ENCODE measurements around the gene TMPRSS9. TPM values are rescaled to one million over a fixed set of nuclear protein-coding genes. Genes with fewer than 3 reads are reported as not detected.
A peak's percentile ranks its signal among the peaks of the same experiment; 100 is the strongest.

TMPRSS9 gene
- total and polyA plus RNA-seq, 2 of the 13 experiments (the other 11 are each of a cell fraction or from before 2014, with no cell fraction given) = 2.5 to 5.2 TPM

DNA sequence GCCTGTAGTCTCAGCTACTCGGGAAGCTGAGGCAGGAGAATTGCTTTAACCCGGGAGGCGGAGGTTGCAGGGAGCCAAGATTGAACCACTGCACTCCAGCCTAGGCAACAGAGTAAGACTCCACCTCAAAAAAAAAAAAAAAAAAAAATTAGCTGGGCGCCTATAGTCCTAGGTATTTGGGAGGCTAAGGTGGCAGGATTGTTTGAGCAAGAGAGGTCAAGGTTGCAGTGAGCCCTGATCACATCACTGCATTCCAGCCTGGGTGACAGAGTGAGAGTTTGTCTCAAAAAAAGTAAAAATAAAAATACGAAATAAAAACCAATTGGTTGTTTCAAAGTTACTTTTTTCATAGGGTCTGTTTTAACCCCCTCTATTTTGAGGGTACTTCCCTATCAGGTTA lies 98.0 kb downstream of the TMPRSS9 start (continued):
- TF ChIP-seq, protein P1, sequence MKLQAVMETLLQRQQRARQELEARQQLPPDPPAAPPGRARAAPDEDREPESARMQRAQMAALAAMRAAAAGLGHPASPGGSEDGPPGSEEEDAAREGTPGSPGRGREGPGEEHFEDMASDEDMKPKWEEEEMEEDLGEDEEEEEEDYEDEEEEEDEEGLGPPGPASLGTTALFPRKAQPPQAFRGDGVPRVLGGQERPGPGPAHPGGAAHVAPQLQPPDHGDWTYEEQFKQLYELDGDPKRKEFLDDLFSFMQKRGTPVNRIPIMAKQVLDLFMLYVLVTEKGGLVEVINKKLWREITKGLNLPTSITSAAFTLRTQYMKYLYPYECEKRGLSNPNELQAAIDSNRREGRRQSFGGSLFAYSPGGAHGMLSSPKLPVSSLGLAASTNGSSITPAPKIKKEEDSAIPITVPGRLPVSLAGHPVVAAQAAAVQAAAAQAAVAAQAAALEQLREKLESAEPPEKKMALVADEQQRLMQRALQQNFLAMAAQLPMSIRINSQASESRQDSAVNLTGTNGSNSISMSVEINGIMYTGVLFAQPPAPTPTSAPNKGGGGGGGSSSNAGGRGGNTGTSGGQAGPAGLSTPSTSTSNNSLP (IDR thresholded peaks at IDR 0.05; ENCODE audit: low read depth, low read length) = no peak
- TF ChIP-seq TCF7L2 (IDR thresholded peaks at IDR 0.05; ENCODE audit: low read depth, low read length) = no peak
- TF ChIP-seq HNF4A (CRISPR knock-in tag; IDR thresholded peaks at IDR 0.05) = peak; percentile 36; the same call in 1 of the 2 replicates
- TF ChIP-seq FLYWCH1 (CRISPR knock-in tag; IDR thresholded peaks at IDR 0.05) = no peak
- TF ChIP-seq, protein P2, sequence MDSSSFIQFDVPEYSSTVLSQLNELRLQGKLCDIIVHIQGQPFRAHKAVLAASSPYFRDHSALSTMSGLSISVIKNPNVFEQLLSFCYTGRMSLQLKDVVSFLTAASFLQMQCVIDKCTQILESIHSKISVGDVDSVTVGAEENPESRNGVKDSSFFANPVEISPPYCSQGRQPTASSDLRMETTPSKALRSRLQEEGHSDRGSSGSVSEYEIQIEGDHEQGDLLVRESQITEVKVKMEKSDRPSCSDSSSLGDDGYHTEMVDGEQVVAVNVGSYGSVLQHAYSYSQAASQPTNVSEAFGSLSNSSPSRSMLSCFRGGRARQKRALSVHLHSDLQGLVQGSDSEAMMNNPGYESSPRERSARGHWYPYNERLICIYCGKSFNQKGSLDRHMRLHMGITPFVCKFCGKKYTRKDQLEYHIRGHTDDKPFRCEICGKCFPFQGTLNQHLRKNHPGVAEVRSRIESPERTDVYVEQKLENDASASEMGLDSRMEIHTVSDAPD (CRISPR knock-in tag; IDR thresholded peaks at IDR 0.05) = no peak
- TF ChIP-seq TEF (CRISPR knock-in tag; IDR thresholded peaks at IDR 0.05) = no peak
- TF ChIP-seq, protein P3, sequence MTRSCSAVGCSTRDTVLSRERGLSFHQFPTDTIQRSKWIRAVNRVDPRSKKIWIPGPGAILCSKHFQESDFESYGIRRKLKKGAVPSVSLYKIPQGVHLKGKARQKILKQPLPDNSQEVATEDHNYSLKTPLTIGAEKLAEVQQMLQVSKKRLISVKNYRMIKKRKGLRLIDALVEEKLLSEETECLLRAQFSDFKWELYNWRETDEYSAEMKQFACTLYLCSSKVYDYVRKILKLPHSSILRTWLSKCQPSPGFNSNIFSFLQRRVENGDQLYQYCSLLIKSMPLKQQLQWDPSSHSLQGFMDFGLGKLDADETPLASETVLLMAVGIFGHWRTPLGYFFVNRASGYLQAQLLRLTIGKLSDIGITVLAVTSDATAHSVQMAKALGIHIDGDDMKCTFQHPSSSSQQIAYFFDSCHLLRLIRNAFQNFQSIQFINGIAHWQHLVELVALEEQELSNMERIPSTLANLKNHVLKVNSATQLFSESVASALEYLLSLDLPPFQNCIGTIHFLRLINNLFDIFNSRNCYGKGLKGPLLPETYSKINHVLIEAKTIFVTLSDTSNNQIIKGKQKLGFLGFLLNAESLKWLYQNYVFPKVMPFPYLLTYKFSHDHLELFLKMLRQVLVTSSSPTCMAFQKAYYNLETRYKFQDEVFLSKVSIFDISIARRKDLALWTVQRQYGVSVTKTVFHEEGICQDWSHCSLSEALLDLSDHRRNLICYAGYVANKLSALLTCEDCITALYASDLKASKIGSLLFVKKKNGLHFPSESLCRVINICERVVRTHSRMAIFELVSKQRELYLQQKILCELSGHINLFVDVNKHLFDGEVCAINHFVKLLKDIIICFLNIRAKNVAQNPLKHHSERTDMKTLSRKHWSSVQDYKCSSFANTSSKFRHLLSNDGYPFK (CRISPR knock-in tag; IDR thresholded peaks at IDR 0.05; ENCODE audit: borderline replicate concordance) = no peak
- TF ChIP-seq ZNF589 (CRISPR knock-in tag; conservative IDR thresholded peaks at IDR 0.05) = no peak
- no peak for TF ChIP-seq U2AF2 (IDR thresholded peaks at IDR 0.05; ENCODE audit: low read depth, low read length)
- no peak for TF ChIP-seq ZGPAT (CRISPR knock-in tag; IDR thresholded peaks at IDR 0.05)
- no peak for TF ChIP-seq TMF1 (CRISPR knock-in tag; IDR thresholded peaks at IDR 0.05; ENCODE audit: low read depth)
- no peak for TF ChIP-seq ZNF121 (CRISPR knock-in tag; IDR thresholded peaks at IDR 0.05)
- no peak for TF ChIP-seq CREB1 (IDR thresholded peaks at IDR 0.05)
- TF ChIP-seq CREB1 (CRISPR knock-in tag; IDR thresholded peaks at IDR 0.05) = 0 out of 2 replicates have a peak, but pooled peaks have one; percentile 18
- no peak for TF ChIP-seq ZBTB39 (CRISPR knock-in tag; IDR thresholded peaks at IDR 0.05)
- TF ChIP-seq SKI (IDR thresholded peaks at IDR 0.05; ENCODE audit: partially characterized antibody) = peak; percentile 28
- TF ChIP-seq ZNF747 (CRISPR knock-in tag; IDR thresholded peaks at IDR 0.05; ENCODE audit: borderline replicate concordance) = no peak
- no peak for TF ChIP-seq FOXA1 (IDR thresholded peaks at IDR 0.05)
- 0 out of 2 replicates have a peak, but pooled peaks have one; percentile 17 for TF ChIP-seq FOXA1 (CRISPR knock-in tag; IDR thresholded peaks at IDR 0.05)
- TF ChIP-seq ZNF572 (CRISPR knock-in tag; IDR thresholded peaks at IDR 0.05) = no peak
- no peak for TF ChIP-seq TCF7 (IDR thresholded peaks at IDR 0.05; ENCODE audit: low read depth)
